ENCODE data around the gene LAMA2. TPM values are rescaled to one million over a fixed set of nuclear protein-coding genes. Genes with fewer than 3 reads are reported as not detected.

The LAMA2 gene
- polyA plus RNA-seq, 5 donors, result 28.8 to 67.6 (median 54.6) TPM

- DNase-seq, result no peak
Measured at GRCh38 chr6:129508477-129509145, 625.7 kb downstream of the LAMA2 start.

DNA sequence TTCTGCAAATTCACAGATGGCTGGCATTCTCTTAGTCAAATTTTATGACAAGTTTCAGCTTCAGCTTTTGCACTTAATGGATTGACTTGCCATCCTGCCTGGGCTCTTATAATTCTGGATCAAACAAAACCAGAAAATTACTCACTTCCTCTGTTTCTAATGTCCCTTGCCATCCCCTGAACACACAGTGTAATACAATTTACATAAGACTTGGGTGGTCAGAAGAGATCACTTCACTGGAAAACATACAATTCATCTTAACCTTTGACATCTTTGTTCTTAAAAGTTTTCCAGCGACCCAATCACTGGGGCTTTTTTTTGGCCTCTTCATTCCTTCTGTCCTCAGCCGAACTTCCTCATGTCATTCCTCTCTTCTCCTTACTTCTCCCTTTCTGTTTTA, 628.0 kb downstream of the LAMA2 start:
- no peak for DNase-seq

GRCh38 chr6:129513471-129513870, 630.5 kb downstream of the LAMA2 start:
- no peak for DNase-seq

DNA sequence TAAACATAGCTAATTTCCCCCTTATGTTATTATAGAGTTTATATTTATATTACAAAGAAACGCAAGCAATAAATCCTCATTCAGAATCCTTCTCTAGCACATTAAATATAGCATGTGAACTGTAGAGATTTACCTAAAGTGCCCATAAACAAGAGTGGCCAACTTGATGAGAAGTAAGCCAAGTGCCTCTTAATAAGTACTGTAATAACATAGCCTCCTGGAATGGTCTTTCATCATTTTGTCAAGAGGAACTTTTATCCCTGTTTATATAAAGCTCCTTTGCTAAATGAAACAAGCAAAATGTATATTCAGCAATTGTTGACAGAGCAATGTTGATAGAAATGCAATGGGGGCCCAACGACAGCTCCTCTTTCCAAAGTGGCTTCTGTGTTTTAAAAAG, 632.1 kb downstream of the LAMA2 start:
- no peak for DNase-seq

DNA sequence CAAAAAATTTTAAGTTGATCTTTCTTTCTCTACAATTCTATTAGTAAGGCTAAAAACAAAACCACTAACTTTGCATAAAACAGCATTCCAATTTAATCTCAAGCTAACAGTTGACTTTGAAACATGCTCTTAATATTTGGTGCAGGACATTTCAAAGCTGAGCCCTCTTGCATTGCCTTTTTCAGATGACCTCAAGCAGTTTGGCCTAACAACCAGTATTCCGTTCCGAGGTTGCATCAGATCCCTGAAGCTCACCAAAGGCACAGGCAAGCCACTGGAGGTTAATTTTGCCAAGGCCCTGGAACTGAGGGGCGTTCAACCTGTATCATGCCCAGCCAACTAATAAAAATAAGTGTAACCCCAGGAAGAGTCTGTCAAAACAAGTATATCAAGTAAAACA, 633.1 kb downstream of the LAMA2 start:
- DNase-seq, result no peak

DNA sequence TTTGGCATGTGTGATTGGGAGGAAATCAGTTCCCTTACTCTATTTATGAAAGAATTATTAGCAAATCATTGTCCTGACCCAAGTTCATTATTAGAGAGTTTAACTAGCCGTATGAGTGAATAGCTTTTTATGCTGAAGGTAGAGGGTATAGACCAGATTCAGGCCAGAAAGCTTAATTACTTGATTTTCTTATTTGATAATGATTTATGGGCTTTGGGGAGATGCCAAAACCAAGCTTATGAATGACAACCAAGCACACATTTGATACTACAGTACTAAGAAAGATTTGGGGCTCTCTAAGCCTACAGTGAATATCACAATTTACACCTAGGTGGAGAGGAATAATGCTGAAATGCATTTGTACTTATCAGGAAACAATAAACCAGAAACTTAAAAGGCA, 633.8 kb downstream of the LAMA2 start:
- DNase-seq, result no peak

GRCh38 chr6:129517288-129517687, 634.4 kb downstream of the LAMA2 start:
- no peak for DNase-seq

GRCh38 chr6:129519750-129520149, 636.8 kb downstream of the LAMA2 start:
- DNase-seq, result no peak

GRCh38 chr6:129521946-129522345, 639.0 kb downstream of the LAMA2 start:
- no peak for DNase-seq

DNA sequence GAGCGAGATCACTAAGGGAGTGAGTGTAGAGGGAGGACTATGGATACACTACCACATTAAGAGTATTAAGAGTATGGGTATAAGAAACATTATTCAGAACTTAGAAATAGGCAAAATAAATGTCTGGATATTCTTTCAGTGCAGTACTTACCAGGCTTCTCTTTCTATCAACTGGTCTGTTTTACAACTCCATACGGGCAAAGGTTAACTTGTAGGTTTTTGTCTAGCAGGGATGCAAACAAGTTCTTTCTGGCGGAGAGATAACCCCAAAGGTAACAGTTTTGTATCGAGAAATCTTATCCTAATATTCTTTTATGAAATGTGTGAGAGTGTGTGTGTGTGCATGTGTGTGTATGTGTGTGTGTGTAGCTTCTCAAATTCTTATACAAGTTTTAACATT, 640.9 kb downstream of the LAMA2 start:
- DNase-seq, result no peak

DNA sequence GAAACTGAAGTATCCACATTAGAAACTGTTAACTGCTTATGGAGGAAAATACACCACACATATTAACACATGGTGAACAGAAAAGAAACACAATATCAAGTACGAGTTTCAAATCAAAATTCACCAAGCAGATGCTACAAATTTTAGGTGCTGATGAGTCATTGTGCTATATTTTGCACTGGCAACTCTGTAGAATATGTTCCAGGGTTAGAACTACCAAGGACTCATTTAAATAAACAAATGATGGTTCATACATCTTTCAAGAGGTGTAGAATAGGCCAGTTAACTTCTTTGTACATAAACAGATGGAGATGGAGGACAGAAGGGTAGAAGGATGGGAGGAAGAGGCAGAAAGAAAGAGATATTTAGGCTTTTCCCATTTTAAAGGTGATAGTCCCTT, 642.1 kb downstream of the LAMA2 start:
- no peak for DNase-seq

- DNase-seq, result no peak
Measured at GRCh38 chr6:129534926-129535325, 652.0 kb downstream of the LAMA2 start.

GRCh38 chr6:129536271-129536670, 653.3 kb downstream of the LAMA2 start:
- DNase-seq, result no peak

GRCh38 chr6:129539032-129539431, 656.1 kb downstream of the LAMA2 start:
- DNase-seq, result no peak

DNA sequence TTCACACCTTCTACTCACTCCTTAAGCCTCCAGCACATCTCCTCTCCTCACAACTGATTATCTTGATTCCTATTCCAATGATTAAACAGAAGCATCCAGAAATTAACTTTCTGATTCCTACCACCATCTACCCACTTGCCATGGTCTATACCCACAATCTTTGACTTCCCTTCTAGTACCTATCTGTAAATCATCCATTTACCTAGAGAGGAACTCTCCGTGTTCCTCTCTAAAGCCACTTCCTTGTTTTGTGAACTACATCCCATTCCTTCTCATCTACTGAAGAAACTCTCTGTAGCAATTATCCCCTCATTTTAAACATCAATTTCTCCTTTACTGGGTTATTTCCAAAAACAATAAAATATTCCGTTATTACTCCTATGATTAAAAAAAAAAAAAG, 659.8 kb downstream of the LAMA2 start:
- no peak for DNase-seq

- DNase-seq, result no peak
Measured at GRCh38 chr6:129543981-129544380, 661.0 kb downstream of the LAMA2 start.

GRCh38 chr6:129544892-129545612, 662.1 kb downstream of the LAMA2 start:
- DNase-seq, result no peak

GRCh38 chr6:129546702-129547101, 663.8 kb downstream of the LAMA2 start:
- no peak for DNase-seq

- no peak for DNase-seq
Measured at GRCh38 chr6:129551486-129551885, 668.5 kb downstream of the LAMA2 start.

- no peak for DNase-seq
Measured at GRCh38 chr6:129552413-129552812, 669.5 kb downstream of the LAMA2 start.

GRCh38 chr6:129555206-129555832, 672.4 kb downstream of the LAMA2 start:
- no peak for DNase-seq

- no peak for DNase-seq
Measured at GRCh38 chr6:129558248-129558647, 675.3 kb downstream of the LAMA2 start.

GRCh38 chr6:129565366-129565765, 682.4 kb downstream of the LAMA2 start:
- no peak for DNase-seq

Measured in right lung (tissue), 5 donors.